GM21447 (cell line): ENCODE results near the gene SLC9A2.

Experiments
- ATAC-seq: cut with Tn5 transposase; IDR thresholded peaks from one replicate; pipeline ENCODE4 v1.9.1; 2021; ENCODE audit not compliant: unreplicated experiment

The SLC9A2 gene

DNA sequence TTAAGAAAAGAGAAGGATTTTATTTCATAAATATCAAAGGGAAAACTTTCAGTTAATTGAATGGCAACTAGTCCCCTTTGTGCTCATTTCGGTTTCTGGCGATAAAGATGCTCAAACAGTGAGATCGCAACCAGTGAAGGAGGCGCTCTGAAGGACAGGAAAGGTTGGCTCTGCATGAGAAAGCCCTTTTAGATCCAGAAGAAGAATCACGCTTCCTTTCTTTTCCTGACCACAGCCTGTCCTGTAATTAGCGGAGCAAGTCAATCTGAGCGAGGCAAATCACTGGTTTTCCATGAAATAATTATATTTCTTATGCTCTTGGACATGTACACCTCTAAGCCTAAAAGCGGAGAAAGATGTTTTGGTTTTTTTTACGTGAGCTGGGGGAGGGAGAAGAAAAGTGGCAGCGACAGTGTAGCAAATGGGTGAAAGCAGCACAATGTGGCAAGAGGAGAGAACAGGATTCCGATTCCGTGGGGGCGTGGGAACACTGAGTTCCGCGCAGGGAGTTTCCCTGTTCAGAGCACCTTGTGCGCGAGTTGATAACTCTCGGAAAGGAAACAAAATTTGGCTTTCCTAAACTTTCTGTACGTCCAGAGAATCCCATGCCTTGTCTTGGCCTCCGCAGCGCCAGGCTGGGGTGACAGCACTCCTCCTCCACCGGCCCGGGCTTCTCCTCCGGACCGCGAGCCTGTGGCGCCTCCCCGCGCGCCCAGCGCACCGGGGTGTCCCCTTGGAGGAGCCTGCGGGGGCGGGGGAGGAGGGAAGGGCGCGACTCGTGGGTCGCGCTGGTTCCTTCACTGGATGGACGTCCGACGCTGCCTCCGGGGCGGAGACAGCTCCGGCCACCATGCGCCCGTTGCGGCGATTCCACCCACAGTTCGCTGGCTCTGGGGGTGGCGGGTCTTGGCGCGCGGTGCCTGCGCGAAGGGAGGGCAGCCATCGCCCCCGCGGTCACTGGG lies 620 bp upstream of the SLC9A2 start:
- ATAC-seq, result no peak

DNA sequence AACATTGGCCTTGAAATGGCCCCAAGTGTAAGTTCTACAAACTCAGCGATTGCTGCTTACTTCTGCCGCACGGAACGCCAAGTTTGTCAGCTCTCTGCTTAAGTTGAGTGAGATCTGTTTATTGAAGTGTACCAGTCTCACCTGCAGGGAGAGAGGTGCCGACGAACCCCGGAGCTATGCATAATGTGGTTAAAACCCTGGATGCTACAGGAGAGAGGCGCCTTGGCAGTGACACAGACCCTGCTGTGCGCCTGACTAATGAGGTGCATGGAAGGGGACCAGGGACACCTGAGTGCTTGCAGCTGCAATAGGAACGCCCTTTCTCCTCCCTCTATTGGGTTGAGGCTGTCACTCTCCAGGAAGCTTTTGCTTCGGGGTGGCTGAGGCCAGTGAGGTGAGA lies 979 bp downstream of the SLC9A2 start:
- no peak for ATAC-seq

DNA sequence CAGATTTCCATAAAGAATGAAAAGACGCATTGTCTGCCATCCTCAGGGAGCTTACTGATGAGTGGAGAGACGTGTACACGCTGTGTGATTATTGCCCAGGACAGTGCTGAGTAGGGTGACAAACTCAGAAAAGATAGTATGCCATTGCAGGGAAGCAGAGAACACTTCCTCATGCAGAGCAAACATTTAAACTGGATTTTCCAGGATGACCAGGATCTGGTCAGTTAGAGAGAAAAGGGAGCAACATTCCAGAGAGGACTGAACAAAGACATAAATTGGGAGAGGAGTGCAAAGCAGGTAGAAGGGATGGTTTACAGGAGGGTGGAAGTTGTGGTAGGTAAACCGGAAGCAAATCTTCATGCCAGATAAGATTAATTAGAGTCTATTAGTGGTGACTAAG lies 2.3 kb downstream of the SLC9A2 start:
- no peak for ATAC-seq

DNA sequence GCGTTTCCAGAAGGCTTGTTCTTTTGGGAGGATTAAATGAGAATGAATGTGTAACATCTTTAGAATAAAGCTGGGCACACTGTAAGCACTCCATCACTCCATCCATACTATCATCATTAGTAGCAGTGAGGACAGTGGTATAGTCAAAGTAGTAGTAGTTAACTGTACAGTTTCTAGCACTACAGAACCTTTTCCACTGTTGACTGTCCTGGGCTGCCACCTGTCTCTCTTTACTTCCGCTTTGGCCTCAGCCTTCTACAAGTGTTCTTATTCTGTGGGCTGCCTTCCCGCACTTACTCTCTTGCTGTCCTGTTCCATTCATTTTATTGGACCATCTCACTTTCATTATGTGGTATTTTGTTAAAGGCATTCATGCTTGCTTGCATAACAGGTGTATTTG lies 3.3 kb downstream of the SLC9A2 start:
- no peak for ATAC-seq

DNA sequence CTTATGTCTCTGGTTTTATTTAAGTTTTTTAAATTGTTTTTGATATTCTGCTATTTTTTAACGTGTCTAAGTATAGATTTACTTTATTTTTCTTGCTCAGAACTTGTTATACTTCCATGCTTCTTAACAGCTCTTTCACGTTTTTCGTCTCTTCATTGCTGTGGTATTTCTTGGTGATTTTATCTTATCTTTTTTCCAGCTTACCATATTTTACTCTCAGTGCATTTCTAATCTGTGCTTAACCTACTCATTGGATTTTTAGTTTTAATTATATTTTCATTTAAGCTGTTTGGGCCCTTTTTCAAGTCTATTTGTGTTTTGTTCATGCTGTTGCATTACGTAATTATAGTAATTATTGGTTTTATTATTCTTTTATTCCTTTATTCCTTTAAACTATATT lies 11.1 kb downstream of the SLC9A2 start:
- no peak for ATAC-seq

DNA sequence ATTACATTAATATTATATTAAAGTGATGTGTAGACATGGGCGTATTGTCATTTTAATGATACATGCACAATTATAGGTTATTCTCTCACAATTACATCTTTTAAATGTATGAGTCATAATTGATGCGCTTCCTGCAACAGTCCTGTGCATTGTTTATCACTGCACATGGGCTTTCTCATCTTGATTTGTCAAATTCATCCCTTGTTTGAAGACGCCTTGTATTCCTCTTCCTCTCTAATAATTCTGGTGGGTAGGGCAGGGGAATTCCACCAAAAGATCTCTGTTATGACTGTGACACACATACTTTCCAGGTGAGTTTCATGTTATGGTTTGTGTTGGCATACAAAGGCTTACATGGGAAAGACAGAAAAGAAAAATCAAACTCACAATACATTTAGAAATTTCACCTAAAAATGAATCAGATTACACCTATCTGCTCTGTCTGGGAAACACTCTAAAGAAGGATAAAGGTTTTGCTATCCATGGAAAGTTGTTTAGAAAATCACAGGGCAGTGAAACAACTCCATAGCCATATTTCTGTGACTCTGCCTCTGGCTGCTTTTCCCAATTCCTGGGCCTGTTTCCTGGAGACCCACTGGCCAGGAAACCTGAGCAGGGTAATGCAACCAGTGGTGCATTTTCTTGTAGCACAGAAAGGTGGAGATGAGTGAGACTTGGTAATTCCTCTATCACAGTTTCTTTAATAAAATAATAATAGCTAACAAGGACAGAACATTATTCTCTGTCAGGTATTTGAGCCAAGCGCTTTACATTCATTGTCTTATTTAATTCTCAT lies 13.2 kb downstream of the SLC9A2 start:
- no peak for ATAC-seq

DNA sequence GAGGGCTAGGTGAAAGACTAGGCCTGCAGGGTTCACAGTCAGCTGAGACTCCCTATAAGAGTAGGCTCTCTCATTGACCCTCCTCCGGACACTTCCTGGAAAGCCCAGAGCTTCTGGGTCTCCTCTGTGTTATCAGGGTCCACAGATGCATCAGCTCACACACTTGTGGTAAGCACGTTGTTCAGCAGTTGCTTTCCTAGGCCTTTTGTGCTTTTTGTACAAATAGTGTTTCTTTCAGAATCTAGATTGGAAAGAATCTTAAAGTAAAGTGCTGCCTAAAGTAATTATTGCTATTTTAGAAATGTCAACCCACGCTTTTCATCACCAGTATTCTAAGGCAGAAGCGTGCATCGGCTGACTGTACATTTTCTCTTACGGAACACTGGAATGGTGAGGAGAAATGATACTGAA lies 15.5 kb downstream of the SLC9A2 start:
- ATAC-seq, result no peak

DNA sequence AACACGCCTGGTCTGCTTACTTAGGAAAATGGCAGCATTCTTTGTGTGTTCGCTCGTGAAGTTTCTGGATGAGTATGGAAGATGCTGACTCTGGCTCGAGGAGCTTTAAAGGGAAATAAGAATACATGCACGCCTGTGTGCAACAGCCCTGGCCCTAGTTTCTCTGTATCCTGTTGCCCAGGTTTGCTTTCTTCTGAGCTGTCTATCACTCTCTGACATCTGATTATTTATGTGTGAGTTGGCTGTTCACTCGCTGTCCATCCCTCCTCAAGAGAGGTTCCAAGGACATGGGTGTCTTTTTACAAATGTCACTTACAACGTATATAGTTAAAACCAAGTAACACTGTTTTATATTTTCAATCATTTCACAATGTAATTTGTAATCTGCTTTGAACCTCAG lies 16.0 kb downstream of the SLC9A2 start:
- no peak for ATAC-seq

DNA sequence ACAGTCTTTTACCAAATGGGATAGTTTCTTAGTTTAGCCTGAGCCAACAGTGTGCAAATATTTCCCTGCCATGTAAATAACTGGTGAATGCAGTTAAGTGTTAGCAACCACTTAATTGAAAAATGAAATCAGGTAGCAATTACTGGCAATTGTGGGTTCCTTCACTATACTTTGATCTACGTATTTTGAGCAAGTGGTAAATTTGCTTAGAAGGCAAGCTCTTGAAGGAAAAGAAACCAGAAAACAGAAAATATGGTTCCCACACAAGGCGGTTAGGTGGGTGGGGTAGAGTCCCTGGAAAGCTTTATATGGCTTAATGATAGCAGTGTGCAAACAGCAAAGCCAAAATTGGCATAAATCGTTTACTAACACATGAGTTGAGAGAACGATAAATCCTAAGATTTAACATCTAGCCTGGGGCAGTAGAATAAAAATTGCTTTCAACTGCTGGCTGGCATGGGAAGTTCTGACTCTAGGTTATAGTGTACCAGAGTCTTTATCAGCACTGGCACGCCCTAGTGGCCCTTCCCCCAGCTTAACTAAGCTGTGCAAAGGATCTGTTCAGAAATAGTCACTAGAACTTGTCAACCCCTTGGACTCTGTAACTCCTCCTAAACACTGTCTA lies 17.0 kb downstream of the SLC9A2 start:
- ATAC-seq, result no peak

DNA sequence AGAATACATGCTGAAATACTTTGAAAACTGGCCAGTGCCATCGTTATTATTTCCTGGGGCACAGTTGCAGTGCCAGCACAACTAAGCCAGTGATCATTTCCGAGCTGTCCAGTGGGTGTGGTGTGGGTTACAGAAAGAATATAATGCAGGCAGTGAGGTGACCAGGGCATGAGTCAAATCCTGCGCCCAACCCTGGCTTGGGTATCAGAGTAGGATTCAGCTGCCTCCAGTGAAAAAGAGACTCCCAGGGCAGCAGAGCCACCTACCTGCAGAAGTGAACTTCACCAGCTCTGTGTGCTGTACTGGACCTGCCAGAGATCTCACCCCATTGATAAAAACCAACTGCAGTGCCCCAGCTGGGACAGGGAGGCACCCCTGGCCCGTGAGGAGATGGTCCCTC lies 18.0 kb downstream of the SLC9A2 start:
- ATAC-seq, result no peak

DNA sequence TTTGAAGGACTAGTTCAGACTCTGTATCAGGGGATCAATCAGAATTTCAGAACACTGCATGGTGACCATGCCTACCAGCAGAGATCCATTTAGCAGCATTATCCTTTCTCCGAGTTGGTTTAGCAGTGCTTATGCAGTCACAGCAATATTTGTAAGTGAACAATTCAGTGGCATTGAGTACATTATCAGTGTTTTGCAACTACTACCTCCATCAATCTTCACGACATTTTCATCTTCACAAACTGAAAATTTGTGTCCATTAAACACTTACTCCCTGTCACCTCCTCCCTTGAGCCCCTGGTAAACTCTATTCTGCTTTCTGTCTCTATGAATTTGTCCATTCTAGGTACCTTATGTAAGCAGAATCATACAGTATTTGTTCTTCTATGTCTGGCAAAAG lies 20.1 kb downstream of the SLC9A2 start:
- no peak for ATAC-seq

DNA sequence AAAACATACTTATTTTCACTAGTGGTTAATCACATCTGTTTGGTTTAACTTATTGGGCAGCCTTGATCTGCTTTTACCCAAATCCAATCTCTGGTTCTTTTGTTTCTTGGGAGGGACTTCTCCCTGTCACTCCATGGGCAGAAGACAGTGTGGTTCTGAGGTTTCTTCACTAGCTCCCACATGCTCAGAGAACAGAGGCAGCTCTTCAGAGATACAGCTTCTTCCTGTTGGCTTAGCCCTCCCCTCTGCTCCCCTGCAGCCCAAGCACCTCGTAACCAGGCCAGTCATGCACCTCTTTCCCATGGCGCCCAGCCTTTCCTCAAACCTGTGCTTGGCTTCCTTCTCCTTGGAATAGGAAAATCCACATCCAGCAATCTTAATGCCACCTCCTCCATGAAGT lies 32.8 kb downstream of the SLC9A2 start:
- no peak for ATAC-seq

DNA sequence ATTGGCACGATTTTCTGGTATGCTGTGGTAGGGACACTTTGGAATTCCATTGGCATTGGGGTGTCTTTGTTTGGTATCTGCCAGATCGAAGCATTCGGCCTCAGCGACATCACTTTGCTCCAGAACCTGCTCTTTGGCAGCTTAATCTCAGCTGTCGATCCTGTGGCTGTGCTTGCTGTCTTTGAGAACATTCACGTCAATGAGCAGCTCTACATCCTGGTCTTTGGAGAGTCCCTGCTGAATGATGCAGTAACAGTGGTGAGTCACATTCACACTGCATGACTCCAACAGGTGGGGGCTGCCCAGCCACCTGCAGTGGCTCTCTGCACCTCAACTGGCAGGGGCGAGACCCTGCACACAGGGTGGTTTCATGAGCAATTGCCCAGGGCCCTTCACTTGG lies 38.4 kb downstream of the SLC9A2 start:
- no peak for ATAC-seq

DNA sequence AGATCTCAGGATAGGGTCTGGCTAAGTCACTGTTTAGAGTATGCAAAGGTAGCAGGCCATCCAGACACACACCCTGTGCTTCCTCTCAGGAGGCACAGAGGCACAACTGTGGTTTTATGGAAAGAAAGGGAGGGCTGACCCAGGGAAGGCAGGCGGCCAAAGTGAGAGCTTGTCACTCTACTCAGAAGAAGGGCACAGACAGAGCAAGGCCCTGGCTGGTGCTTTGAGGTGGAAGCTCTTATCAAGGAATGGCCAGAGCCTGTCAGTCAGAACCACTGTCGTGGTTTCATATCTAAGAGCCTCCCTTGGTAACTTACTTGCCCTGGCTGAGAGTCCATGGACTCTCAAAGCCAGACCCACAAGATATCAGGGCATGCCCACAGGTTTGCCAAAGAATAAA lies 40.7 kb downstream of the SLC9A2 start:
- no peak for ATAC-seq

DNA sequence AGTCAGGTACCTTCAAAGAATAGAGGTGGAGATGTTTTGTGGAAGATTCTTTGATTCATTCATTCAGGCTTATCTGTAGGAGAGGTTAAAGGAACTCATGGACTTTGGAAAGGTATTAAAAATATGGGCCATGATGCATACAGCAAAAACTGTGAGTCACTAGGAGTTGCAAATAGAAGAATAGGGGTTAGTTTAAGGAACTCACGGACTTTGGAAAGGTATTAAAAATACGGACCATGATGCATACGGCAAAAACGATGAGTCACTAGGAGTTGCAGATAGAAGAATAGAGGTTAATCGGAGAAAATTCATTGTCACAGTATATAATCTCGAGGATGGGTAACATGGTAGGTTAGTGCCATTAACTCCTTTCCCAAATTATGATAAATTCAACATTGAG lies 41.2 kb downstream of the SLC9A2 start:
- no peak for ATAC-seq

DNA sequence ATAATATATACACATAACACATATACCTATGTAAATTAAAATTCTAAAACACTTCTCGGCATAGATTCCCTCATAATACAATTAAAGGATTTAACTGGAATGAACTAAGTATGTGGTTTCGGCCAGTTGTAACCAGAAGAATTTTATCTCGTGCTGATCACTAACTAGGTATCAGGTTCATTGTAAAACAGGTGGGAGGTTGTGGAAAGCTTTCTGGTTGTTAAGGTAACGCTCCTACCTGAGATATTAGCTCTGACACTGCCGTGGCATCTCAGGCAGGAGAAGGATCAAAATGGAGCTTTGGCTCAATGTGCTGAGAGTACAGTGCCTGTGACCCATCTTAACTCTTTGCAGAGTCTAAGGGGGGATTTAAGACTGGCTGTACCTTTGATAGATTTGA lies 42.5 kb downstream of the SLC9A2 start:
- ATAC-seq, result no peak

DNA sequence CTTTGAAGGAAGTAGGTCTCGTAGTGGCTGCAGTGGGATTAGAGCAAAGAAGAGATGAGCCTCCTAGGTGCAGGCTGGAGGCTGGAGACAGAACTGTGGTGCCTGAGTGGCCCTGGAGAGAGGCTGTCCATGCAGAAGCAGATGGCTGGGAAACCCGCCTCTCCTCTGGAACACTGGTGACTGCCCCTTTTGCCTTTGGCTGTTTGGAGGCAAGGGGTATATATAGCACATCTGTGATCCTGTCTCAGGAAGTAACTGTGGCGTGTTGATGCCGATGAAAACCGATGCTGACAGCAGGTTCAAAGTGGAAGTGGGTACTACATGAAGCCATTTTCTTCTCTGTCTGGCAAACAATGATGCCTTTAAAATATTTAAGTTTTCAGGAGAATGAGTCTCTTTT lies 43.5 kb downstream of the SLC9A2 start:
- no peak for ATAC-seq

DNA sequence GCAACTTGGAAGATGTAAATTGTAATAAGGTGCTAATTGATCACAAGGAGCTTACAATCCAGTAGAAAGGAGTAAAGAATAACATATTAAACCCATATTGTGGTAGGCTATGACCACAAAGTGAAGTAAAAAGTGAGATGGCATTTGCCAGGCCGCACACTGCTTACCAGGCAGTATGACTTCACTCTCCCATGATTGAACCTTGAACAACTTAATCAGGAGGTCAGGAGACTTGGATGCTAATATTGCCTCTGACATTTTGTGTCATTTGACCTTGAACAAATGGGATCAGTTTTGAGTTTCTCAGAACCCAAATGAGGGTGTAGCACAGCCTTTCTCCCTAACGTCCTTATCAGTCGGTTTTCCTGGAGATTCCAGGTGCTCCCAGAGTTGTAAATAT lies 44.0 kb downstream of the SLC9A2 start:
- ATAC-seq, result no peak

DNA sequence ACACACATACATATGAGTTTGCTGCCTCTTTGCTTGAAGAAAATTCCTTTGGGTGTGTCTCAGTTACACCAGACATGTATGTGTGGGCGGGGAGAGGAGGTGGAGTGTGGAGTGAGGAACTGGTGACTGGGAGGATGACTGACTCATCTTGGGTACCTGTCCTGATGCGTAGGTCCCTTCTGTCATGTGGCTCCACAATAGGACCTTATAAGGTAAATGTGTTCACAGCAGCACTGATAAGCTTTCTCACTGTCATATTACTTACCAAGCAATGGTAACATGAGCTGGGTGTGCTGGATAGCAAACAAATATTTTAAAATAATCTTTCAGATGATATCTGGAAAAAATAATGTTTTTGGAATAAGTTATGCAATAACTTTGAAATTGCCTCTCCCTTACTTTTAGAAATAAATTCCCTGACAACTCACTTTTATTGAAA lies 45.1 kb downstream of the SLC9A2 start:
- ATAC-seq, result no peak

DNA sequence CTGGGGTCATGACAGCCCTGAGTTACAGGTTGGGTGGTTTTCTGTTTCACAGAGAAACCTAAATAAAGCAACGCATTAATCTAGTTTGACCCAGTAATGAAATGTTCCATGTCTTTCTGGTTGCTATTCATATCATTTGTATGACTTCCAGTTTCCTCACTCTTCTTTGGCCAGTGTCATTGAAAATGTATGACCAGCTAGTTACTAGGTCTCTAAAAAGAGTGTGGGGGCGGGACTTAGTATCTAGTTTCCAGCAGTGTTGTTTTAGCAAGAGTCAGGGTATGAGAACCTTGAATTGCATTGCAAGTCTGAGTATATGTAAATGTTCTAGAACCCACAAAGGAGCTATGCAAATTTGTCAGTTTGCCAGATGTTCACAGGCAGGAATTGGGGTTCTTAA lies 47.7 kb downstream of the SLC9A2 start:
- ATAC-seq, result no peak

DNA sequence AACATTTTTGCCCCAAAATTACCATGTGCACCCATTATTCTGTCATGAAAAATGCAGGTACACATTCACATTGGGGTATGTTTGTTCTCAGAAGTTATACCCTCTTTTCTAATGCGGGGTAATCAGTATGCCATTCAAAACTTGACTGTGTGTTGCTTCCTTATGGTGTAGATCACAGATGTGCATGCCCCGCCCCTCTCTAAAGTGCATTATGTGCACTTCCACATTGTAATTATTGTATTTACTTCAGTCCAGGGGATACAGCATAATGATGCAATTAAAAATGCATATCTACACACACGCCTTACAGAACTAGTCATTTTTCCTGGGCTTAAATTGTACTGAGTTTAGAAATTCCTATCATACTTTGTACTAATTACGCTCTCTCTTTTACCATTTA lies 48.8 kb downstream of the SLC9A2 start:
- no peak for ATAC-seq

DNA sequence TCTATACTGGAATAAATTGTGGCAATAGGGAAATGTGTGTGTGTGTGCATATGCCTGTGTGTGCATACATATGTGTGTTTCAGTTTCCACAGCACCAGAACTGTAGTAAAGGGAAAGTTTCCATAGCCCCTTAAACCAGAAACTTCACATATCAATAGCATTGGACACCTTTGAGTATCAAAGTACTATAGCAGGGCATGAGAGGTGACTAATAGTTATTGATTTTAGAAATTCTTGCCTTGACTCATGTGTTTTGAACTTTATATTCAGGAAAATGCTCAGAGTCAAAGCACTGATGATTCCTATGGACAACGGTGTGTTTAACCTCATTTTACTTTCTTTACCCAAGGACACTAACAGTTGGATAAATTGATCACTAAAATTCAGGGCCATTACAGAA lies 50.0 kb downstream of the SLC9A2 start:
- no peak for ATAC-seq
